GM20431 (cell line): Measurements from ENCODE around the gene CSF1.

ENCODE experiments used
- in situ Hi-C: fragments of 300-500 bp; cut with MseI, MboI; formaldehyde crosslinking; loops from one replicate; pipeline ENCODE4 v1.15.0; 2020; ENCODE audit warnings: low sequenced_read_pairs; ENCODE audit not compliant: unreplicated experiment

The CSF1 gene

DNA sequence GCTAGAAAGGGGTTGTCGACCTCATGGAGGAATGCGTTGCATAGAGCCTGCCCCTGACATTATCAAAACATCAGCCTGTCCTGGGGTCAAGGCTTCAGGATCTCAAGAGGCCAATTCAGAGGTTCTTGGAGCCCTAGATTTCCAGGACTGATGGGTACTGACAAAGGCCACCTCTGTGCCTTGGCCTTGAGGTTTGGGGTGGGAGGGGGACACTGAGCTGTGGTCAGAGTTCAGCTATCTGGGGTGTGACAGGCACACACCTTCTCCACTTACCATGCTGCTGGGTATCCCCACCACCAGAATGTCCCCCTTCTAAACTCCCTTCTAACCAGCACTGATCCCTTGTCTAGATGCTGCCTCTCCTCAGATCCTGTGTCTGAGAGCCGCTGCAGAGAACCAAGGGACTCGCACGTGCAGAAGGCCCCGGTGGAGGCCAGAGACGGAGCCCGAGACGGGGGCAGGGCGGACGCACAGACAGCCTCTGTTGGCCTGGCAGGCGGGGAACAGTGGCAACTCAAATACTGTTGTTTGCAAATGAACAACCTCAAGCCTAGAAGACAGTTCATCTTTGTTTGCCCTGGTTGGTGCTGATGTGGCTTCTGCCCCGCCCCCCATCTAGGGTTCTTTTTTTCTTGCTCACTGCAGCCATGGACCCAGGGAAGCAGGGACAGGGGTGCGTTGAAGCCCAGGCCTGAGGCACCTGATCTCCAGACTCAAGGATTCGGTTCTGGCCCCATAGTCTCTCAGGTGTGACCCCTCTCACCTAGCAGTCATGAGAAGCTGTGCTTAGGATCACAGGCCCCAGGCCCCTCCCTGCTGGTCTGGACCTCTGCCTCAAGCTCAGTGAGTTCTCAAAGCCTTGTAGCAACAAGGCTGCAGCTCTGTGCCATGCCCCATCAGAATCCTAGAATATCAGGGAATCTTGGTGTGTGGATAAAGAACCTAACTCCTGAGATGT is 28.1 kb upstream of the CSF1 start:
- in situ Hi-C loops, result no loop called here

- in situ Hi-C loops, result no loop called here
Measured at GRCh38 chr1:109883248-109883955, 27.2 kb upstream of the CSF1 start.

GRCh38 chr1:109884242-109884891 is 26.3 kb upstream of the CSF1 start:
- in situ Hi-C loops, result no loop called here

DNA sequence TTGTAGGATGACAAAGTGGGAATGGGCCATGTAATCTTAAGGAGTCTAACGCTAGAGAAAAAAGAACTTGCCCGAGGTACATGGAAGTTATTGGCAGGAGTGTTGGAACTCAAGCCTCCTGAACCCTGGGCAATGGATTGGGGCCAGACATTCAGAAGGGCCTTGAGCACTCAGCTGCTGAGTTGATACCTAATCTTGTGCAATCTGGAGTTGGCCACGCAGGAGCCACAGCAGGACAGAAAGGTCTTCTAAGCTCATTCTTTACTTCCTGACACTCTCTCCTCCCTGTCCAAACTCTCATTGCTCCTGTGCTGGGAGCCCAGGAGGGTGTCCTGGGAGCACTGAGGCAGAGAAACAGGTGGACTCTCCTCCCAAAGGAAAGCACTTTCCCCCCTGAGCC is 25.1 kb upstream of the CSF1 start:
- in situ Hi-C loops, result no loop called here

GRCh38 chr1:109886827-109887226 is 23.8 kb upstream of the CSF1 start:
- in situ Hi-C loops, result no loop called here

- in situ Hi-C loops, result no loop called here
Measured at GRCh38 chr1:109887271-109887670, 23.4 kb upstream of the CSF1 start.

GRCh38 chr1:109887884-109888283 is 22.8 kb upstream of the CSF1 start:
- in situ Hi-C loops, result no loop called here

GRCh38 chr1:109889094-109889493 is 21.6 kb upstream of the CSF1 start:
- in situ Hi-C loops, result no loop called here

GRCh38 chr1:109890115-109890953 is 20.3 kb upstream of the CSF1 start:
- in situ Hi-C loops, result no loop called here

GRCh38 chr1:109891930-109892329 is 18.7 kb upstream of the CSF1 start:
- in situ Hi-C loops, result no loop called here

GRCh38 chr1:109892561-109893368 is 17.9 kb upstream of the CSF1 start:
- in situ Hi-C loops, result no loop called here

GRCh38 chr1:109893532-109894171 is 17.0 kb upstream of the CSF1 start:
- in situ Hi-C loops, result no loop called here

- in situ Hi-C loops, result no loop called here
Measured at GRCh38 chr1:109894823-109895719, 15.6 kb upstream of the CSF1 start.

- in situ Hi-C loops, result no loop called here
Measured at GRCh38 chr1:109895720-109896504, 14.7 kb upstream of the CSF1 start.

- in situ Hi-C loops, result no loop called here
Measured at GRCh38 chr1:109896681-109897080, 14.0 kb upstream of the CSF1 start.

GRCh38 chr1:109897259-109897955 is 13.2 kb upstream of the CSF1 start:
- in situ Hi-C loops, result no loop called here
